GM21737 (cell line): ENCODE results near the gene ATP13A4.
"Not testable (repeated sequence)": the region's sequence is repeated elsewhere in the genome, so short reads cannot be mapped to it uniquely, and the experiment has no call there.

Experiments
- ATAC-seq: cut with Tn5 transposase; IDR thresholded peaks from one replicate; pipeline ENCODE4 v1.9.1; 2021; ENCODE audit warnings: mild to moderate bottlenecking, moderate library complexity; ENCODE audit not compliant: unreplicated experiment

Gene ATP13A4

GRCh38 chr3:193559100-193559499, 4.4 kb upstream of the ATP13A4 start:
- no peak for ATAC-seq

- no peak for ATAC-seq
Measured at GRCh38 chr3:193556841-193557240, 2.1 kb upstream of the ATP13A4 start.

DNA sequence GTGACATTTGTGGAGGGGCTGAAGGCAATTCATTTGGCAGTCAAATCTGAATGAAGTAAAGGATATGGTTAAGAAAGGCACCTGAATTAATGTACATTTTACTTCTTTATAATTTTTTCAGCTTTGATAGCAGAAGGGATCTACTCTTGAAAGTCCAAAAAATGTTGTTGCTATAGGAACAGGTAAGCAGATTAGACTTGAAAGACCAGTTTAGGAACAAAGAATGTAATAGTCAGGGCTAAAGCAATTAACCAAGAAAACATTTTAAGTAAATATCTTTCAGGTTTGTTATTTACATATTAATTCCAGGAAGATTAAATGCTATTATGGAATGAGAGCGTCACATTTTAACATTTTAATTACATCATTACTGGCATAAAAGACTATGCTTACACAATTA, 1.1 kb downstream of the ATP13A4 start:
- ATAC-seq, result no peak

DNA sequence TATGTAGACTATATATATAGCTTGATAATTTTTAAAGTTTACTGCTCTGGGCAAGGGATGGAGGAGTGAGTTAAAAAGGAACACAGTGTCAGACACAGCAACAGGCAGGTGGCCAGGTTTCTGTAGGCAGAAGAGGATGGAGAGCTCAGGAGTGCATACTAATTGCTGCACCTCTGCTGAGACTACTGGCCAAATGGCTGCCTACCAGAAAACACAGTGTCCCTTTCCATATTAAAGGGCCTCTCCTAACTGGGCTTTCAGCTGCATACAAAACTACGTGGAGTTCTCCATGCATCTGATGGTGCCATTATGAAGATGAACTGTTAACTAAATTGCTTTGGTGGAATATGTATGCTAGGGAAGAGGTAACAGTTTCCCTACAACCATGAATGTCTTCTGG, 1.8 kb downstream of the ATP13A4 start:
- no peak for ATAC-seq

DNA sequence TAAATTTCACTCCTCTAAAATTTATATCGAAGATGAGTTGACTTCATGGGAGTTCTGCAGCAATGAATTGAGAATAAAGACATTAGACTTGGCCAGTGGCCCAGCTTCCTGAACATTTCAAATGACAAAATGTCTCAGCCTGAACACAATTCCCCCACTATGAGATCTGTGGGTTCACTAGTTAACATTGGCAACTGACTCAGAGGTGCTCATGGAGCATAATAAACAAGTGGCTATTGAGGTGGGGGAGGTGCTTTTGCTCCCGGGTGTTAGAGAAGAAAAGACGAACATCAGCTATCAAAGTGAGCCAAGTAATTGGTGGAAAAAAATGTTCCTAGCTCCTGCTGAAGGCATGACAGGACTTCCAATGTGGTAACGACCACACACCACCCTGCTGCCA, 6.3 kb downstream of the ATP13A4 start:
- ATAC-seq, result no peak

DNA sequence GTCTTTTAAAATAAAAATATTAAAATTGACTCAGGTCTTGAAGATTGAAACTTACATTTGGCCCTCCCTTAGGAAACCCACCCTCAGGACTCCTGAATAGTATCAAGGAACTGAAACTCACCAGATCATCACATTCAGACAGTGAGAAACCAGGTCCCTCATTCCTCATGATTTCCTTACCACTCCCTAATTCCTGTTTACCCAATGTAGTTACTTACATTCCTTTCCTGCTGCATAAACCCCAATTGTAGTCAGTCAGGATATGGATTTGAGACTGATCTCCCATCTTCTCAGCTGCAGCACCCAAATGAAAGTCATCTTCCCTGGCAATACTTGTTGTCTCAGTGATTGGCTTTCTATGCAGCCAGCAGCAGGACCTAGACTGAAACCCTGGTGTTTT, 8.6 kb downstream of the ATP13A4 start:
- ATAC-seq, result no peak

GRCh38 chr3:193545304-193545703, 9.4 kb downstream of the ATP13A4 start:
- ATAC-seq, result no peak

DNA sequence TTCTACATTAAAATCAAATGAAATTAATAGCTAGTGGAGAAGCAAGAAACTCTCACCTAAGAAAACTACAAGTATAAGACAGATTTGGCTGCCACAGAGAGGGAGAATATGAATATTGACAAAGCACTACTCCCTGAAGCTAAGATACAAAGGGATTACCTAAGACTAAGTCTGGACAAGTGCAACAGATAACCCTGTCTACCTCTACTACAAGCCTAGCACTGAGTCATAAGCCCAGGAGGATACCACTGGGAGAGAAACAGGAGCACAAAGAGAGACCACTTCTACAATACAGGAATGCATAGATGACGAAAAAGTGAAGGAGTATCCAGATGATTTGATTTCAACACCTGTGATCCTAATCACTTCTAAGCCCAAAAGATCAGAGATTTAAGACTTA, 10.4 kb downstream of the ATP13A4 start:
- no peak for ATAC-seq

DNA sequence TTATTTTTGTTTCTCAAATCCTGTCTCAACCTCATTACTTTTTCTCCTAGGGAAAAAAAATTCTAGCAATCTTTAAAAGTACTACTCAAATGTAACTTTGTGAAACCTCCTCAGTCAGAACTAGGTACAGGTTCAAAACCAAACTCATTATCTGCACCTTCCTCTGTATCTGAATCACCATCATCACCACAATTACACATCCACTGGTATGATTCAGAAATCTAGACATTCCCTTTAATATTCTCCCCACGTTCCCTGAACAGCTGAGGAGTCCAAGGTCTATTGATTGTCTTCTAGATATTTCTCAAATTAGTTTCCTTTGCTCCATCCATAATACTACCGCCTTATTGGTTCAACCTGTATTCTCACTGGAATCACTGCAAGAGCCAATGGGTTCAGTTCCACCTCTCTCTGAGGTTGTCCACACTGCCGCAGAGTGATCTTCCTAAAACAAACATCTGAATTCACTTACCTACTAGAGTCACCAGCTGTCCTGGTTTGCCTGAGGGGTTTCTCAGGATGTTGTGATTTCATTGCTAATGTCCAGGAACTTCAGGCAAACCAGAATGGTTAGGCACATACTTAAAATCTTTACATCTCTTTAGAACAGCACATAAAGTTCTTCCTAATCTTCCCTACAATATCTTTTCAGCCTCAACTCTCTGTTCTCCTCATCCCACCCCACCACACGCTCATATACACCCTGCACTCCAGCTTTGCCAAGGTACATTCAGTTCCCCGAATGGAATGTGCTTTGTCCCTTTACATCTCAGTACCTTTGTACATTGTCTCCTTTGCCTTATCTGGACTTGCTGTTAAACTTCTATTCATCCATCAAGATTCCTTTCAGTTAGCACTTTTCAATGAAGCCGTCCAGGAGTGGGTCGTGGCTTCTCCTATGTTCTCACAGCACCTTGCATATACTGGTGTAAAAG, 24.2 kb downstream of the ATP13A4 start:
- ATAC-seq, result no peak

- not testable (repeated sequence) for ATAC-seq
Measured at GRCh38 chr3:193526085-193526484, 28.6 kb downstream of the ATP13A4 start.

DNA sequence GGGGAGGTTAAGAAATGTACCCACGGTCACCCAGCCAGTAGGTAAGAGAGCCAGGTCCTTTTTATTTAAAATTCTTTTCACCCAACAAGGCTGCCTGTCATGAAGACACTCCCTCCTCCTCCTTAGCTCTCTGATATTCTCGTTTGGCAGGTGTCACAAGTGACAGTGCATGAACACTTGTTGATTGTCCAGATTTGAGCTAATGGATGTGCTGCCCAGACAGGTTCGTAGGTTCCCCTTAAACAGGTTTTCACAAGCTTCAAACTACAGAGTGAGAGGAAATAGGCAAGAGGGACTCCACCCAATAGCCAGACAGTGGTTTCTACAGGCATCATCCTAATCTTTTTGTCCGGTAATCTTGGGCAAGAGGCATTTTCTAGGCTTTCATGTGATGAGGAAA, 32.2 kb downstream of the ATP13A4 start:
- ATAC-seq, result no peak

DNA sequence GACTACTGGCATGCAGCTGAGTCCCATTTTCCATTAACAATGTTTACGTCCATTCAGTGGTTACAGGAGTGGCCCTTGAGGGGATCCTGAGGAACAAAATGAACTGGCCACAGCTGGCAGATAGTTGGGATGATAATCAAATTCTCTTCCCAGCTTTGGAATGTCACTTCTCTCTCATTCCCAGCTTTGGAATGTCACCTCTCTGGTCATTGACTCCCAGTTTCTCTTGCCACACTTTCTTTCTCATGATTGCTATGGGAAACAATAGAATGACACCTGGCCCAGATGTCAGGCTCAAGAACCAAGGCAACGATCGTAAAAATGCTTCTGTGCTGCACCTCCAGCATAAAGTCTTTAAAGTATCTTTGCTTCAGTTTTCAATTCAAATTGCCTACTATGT, 34.0 kb downstream of the ATP13A4 start:
- no peak for ATAC-seq

- no peak for ATAC-seq
Measured at GRCh38 chr3:193515966-193516365, 38.7 kb downstream of the ATP13A4 start.

DNA sequence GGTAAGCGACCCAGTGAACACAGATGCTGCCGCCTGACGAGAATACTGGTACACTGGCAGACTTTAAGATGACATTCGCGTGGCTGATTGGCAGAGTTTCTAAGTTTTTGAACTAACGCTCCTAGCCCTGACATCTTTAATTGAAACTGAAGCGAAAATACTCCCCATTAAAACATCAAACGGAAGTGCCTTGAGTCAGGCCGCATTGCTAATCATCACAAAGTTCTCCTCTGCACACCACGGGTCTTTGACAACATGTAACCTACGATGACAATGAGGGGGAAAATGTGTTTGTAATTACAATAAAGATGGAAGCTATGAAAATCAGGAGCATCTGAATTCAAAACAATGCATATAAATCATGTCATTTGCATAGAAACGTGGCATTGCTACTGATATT, 44.5 kb downstream of the ATP13A4 start:
- no peak for ATAC-seq

DNA sequence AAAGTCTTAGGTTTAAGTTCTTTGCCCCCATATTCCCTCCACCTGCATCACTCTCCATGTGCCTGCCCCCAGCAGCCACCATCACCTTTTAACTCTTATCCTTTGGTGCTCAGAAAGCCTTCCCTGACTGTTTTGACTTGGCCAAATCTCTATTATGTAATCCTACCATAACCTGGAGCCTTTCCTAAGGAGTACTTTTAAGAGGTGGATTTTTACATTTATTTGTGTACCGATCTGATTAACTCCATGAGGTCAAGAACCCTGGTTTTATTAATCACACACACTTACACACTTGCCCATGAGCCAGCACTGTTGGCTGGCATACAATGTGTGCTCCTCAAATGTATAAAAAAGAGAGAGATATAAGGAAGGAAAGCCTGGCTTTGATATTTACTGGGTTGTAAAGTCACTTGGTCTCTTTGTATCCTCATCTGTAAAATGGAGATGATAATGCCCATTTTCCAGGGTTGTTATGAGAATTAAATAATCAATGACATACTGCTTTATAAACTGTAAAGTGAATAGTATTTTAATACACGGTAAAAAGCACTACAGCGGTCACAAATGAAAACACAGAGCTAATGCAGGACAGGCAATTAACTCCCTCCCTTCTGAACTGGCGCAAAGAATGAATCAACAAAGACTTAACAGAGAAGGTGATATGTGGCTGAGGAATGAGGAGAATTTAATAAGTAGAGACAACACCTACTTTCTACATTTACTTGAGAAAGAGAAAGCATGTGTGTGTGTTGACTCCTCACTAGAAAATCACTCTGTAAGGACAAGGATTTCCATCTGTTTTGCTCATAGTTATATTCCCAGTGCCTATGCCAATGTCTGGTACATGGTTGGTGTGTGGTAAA, 45.4 kb downstream of the ATP13A4 start:
- no peak for ATAC-seq

- no peak for ATAC-seq
Measured at GRCh38 chr3:193508108-193508507, 46.6 kb downstream of the ATP13A4 start.

GRCh38 chr3:193507566-193507965, 47.1 kb downstream of the ATP13A4 start:
- ATAC-seq, result no peak

GRCh38 chr3:193506921-193507320, 47.8 kb downstream of the ATP13A4 start:
- ATAC-seq, result no peak

DNA sequence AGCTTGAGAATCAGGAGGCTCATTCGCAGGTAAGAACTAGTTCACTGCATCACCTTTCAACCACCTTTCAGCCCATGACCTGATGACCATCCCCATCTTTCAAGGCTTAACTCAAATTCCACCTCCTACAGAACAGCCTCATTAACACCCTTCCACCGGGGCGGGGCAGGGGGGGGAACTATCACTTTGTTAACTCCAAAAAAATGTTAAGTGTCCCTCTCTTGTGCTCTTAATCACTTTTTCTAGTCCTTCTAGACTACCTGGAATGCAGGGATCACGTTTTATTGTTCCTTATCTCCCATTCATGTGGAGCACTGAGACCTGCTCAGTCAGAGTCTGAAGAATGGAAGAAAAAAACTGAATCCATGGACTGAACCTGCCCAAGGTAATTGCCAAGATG, 51.8 kb downstream of the ATP13A4 start:
- ATAC-seq, result no peak

GRCh38 chr3:193499801-193500485, 54.8 kb downstream of the ATP13A4 start:
- no peak for ATAC-seq

DNA sequence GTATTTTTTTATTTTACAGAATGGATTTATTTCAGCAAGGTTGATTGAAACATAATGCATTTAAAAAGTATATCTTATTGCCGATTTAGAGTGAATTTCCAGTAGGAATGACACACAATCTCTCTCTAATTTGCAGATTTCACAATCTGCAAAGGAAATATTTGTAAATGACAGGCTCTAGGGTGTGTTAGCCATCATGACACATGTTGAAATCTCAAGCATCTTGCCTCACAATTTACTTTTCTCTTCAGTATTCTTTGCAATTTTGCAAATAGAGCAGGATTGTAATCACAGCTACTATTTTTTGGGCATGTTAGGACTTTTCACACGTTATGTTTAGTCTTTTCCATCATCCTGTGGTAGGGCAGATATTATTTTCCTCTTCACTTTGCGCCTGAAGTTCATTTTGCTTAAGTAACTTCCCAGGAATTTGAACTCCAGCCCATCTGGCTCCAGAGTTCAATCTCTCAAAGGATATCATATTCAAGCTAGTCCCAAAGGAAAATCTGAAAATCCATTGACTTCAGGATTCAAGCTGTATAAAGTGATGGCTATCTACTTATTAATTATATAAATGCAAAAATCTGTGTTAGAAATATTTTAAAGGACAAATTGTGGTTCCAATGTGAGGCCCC, 55.4 kb downstream of the ATP13A4 start:
- ATAC-seq, result no peak
